ENCODE data around the gene VPS33A. TPM values are rescaled to one million over a fixed set of nuclear protein-coding genes. Genes with fewer than 3 reads are reported as not detected.

Gene VPS33A
- total RNA-seq, 1 donor from 2014 or later = 16.4 TPM

DNA sequence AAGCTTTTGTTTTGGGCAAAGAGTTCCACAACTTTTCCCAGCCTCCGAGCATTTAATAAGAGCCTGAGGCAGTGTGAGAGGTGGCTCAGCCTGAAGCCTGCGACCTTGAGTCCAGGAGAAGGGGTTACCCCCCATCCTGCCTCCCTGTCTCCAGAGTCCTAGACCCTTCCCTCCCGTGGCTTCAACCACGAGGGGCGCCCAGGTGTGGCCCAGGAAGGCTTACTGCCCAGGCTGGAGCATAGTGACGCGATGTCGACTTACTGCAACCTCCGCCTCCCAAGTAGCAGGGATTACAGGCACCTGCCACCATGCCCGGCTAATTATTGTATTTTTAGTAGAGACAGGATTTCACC lies 82.7 kb downstream of the VPS33A start:
- no peak for DNase-seq (ENCODE audit: low read depth, low spot score)

DNA sequence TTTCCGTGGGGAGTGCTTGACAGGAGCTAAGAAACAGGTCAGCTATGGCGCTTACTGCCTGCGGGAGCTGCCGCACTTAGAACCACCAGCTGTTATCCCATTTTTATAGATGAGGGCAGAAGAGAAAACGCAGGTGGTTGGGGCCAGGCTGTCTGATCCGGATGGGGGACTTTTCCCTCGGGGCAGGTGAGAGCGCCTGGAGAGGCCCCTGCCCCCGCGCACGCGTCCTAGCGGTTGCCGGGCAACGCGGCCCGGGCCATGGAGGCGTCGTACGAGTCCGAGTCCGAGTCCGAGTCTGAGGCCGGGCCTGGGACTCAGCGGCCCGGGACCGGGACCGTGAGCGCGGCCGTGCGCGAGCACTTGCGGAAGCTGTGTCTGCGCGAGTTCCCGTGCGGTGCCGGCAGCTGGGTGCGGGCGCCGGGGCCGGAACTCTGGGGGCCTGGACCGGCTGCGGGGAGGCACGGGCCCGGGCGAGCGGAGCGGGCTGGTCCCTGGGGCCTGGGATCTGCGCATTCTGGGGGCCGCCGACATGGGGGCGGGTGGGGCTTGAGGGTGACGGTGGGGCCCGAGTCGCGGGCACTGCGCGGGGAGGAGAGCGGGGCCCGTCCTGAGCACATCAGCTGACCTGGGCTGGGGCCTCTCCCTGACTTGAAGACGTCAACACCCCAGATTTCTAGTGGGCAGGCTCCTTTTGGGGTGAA lies 83.3 kb downstream of the VPS33A start, which contains the start of gene LRRC43:
Gene LRRC43 (plus strand): TSS at position 237 of the 701 bp plus-strand sequence. CDS start 22 bp downstream, at position 259.
- no peak for DNase-seq (ENCODE audit: low read depth, low spot score)

Other genes starting within 250 kb of the VPS33A start
- gene BCL7A, start 244.6 kb downstream of the VPS33A start, total RNA-seq = 7.7 and 8.2 TPM in 2 replicates
- gene MLXIP, start 187.7 kb downstream of the VPS33A start, total RNA-seq = 16.5 and 21.6 TPM in 2 replicates
- gene IL31, start 92.3 kb downstream of the VPS33A start, total RNA-seq = not detected in 2 replicates
- 2.2 TPM in 2 replicates for gene LRRC43, start 83.4 kb downstream of the VPS33A start, total RNA-seq
- under 0.01 and 0.04 TPM in 2 replicates for gene B3GNT4, start 62.8 kb downstream of the VPS33A start, total RNA-seq
- gene DIABLO, start 40.4 kb downstream of the VPS33A start, total RNA-seq = 56.6 and 62.1 TPM in 2 replicates
- gene CLIP1, start 156.2 kb upstream of the VPS33A start, total RNA-seq = 47.4 and 59.2 TPM in 2 replicates
- 11.3 and 17.2 TPM in 2 replicates for gene ZCCHC8, start 234.4 kb upstream of the VPS33A start, total RNA-seq

All from pulmonary artery endothelial cell (primary cell).